NT2/D1 (cell line): ENCODE data around the gene DMD.

Experiments
- YY1 ChIP-seq: IDR thresholded peaks from 2 replicates; pipeline ENCODE4 v1.6.1; 2011; ENCODE audit not compliant: insufficient read length, insufficient read depth
- ZNF274 ChIP-seq: IDR thresholded peaks from 2 replicates; pipeline ENCODE4 v1.6.1; 2011; ENCODE audit warnings: mild to moderate bottlenecking, low read depth, low read length

DNA sequence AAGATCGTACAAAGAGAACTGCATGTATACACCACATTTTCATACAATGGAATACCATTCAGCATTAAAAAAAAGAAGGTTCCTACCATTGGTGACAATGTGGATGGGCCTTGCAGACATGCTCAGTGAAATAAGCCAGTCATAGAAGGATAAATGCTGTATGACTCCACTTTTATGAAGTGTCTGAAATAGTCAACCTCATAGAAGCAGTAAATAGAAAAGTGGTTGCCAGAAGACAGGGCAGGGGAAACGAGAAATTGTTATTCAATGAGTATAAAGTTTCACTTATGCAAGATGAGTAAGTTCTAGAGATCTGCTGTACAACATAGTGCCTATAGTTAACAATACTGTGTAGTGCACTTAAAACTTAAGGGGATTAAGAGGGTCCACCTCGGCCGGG lies 1882.1 kb downstream of the DMD start:
- TF ChIP-seq ZNF274 (no peak), YY1 (no peak)
